Mucosa of gallbladder (tissue), 1 donor: Measurements from ENCODE around the gene RPGRIP1L. TPM values are rescaled to one million over a fixed set of nuclear protein-coding genes. Genes with fewer than 3 reads are reported as not detected.
"Not testable (repeated sequence)": the region's sequence is repeated elsewhere in the genome, so short reads cannot be mapped to it uniquely, and the experiment has no call there.

Experiments used
- DNase-seq: peaks from one replicate; pipeline ENCODE4 v3.0.0-alpha.2; 2020; ENCODE audit warnings: low spot score
- total RNA-seq: library from RNA; stranded (reverse); gene quantifications from one replicate; pipeline ENCODE4 v1.2.1, GENCODE V29; 2021
- donor health status: DM: no; HTN: no; CAD: no.

Gene RPGRIP1L
- total RNA-seq, 1 donor from 2014 or later: 6.9 TPM

DNA sequence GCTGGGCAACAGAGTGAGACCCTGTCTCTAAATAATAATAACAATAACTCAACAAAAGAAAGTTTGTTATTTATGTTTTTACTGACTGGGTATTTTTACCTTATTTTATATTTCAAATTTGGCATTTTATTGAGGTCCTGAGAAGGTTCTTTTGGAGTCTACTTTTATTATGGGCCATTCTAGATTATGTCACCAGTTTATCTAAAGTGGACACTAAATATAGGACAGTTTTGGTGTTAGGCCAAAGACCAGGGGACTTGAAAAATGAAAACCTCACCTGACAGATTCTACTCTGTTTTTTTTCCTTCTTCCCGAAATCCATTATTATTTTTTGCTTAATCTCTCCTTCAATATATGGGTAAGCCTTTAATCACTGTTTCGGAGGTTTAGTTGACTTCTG, 8.4 kb upstream of the RPGRIP1L start:
- DNase-seq: no peak

GRCh38 chr16:53711390-53711789, 7.7 kb upstream of the RPGRIP1L start:
- no peak for DNase-seq

- DNase-seq: no peak
Observed at GRCh38 chr16:53708490-53708889, 4.8 kb upstream of the RPGRIP1L start.

- no peak for DNase-seq
Observed at GRCh38 chr16:53707671-53708070, 4.0 kb upstream of the RPGRIP1L start.

GRCh38 chr16:53704445-53704813, 770 bp upstream of the RPGRIP1L start:
- no peak for DNase-seq

DNA sequence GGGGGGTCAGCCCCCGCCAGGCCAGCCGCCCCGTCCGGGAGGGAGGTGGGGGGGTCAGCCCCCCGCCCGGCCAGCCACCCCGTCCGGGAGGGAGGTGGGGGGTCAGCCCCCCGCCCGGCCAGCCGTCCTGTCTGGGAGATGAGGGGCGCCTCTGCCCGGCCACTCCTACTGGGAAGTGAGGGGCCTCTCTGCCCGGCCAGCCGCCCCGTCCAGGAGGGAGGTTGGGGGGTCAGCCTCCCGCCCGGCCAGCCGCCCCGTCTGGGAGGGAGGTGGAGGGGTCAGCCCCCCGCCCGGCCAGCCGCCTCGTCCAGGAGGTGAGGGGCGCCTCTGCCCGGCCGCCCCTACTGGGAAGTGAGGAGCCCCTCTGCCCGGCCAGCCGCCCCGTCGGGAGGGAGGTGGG, 5.4 kb downstream of the RPGRIP1L start:
- DNase-seq: not testable (repeated sequence)

GRCh38 chr16:53695070-53695469, 8.6 kb downstream of the RPGRIP1L start:
- no peak for DNase-seq

DNA sequence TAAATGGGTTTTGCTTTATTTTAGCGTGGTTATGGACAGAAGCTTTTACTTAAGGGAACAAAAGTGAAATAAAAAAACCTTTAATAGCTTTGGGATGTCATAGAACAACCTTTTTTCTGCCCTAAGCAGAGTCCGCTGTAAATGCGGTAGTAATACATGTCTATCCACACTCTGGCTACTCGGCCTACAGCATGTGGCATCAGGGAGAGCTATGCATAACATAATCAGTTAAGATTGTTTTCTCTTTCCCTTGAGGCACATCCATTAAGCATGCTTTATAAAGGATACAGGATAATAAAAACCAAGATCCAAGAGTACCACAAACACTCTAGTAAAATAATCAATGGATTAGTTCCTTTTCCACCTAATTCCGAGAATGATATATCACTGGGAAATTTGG, 10.3 kb downstream of the RPGRIP1L start:
- DNase-seq: no peak

DNA sequence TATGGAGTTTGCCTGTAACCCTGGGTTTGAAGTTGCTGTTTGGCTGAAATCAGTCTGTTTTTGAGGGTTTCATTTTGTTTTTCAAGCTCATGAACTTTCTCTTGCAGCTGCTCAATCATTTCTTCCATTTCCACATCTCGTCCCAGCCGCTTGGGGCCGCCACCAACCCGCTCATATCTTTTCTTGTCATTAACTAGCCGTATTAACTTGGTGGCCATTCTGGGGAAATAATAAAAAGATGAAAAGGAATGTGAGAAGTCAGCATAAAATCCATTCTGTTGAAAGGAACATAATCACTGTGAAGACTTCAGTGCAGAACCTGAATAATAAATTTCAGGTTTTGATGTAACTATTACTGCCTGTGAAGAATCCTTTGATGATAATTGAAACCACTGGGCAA, 11.5 kb downstream of the RPGRIP1L start:
- DNase-seq: no peak

GRCh38 chr16:53690771-53691170, 12.9 kb downstream of the RPGRIP1L start:
- no peak for DNase-seq

GRCh38 chr16:53689636-53690035, 14.0 kb downstream of the RPGRIP1L start:
- no peak for DNase-seq

DNA sequence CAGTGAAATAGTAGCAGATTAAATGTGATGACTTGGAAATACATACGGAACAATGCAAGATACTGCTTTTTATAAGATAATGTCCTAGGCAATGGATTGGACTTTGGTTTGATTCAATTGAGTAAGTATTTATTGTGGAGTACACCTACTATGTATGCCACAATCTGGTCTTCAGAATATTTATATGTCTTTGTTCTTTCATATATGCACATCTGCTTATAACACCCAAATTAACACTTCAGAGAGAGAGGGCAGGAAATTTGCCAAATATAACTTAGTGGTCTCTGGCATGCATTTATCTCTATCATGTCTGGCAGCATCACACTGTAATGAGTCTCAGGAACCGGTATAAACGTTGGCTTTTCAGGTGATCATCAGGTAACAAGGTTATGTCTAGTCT, 16.9 kb downstream of the RPGRIP1L start:
- no peak for DNase-seq

DNA sequence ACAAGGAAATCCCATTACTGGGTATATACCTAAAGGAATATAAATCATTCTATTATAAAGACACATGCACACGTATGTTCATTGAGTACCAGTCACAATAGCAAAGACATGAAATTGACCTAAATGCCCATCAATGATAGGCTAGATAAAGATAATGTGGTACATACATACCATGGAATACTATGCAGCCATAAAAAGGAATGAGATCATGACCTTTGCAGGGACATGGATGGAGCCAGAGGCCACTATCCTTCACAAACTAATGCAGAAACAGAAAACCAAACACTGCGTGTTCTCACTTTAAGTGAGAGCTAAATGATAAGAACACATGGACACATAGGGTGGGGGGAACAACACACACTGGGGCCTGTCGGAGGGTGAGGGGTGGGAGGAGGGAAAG, 18.3 kb downstream of the RPGRIP1L start:
- DNase-seq: not testable (repeated sequence)

- DNase-seq: no peak
Observed at GRCh38 chr16:53681354-53681753, 22.3 kb downstream of the RPGRIP1L start.

DNA sequence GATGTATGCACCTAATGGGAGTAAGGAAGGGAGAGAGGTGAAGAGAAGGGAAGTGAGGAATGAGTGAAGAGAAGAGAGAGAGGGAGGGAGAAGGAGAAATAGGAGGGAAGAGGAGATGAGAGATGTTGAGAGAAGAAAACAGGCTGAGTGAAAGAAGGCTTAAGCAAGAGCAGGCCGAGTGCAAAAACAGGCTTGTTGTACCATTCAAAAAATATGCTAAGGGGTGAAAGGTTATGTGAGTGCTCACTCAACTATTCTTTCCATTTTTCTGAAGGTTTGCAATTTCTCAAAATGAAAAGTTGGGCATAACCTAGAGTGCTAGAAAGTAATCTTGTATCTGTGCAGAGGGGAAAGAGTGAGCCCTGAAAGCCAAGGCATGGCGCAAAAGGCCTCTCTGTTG, 22.9 kb downstream of the RPGRIP1L start:
- DNase-seq: no peak

DNA sequence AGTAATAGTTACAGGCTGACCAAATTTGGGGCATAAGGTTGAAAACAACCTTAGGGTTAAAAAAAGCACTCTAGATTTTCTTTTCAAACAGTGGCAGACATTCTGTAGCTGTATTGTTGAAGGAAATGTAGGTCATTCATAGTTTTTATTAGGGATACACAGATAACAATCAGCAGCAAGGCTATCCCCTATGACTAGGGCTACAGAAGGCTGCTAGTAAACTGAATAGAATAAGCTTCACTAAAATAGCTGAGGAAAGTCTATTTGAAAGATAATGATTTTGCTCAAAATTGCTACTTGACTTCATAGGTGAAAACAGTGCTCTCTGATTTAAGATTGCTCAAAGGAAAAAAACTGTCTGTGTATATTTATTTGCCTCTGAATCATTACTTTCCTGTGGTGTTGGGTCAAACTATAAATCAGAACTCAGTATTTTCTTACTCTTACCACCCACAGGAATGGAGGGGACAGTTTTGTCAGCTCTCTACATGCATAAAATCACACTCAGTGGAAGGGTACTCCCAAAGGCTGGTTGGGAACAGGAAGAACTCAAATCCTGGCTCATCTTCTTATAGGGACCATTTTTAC, 24.8 kb downstream of the RPGRIP1L start:
- no peak for DNase-seq

- no peak for DNase-seq
Observed at GRCh38 chr16:53678155-53678554, 25.5 kb downstream of the RPGRIP1L start.

GRCh38 chr16:53673189-53673588, 30.5 kb downstream of the RPGRIP1L start:
- DNase-seq: no peak

DNA sequence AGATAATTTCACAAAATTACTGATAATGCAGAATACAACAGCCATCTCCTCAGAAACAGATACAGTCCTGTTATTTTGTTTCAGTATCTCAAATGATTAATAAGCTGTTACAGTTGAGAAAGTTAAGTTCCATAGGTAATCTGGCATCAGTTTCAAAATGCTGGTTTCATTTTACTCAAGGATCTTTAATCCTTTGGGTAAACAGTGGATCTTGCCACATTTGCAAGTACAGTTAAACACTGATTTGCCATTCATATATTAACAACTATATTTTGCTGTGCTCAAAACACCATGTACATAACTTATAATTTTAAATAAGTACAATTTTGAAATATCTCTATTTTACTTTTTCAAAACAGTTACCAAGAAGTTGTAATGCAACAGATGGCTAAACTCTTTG, 31.2 kb downstream of the RPGRIP1L start:
- DNase-seq: no peak

GRCh38 chr16:53668869-53669268, 34.8 kb downstream of the RPGRIP1L start:
- DNase-seq: no peak

DNA sequence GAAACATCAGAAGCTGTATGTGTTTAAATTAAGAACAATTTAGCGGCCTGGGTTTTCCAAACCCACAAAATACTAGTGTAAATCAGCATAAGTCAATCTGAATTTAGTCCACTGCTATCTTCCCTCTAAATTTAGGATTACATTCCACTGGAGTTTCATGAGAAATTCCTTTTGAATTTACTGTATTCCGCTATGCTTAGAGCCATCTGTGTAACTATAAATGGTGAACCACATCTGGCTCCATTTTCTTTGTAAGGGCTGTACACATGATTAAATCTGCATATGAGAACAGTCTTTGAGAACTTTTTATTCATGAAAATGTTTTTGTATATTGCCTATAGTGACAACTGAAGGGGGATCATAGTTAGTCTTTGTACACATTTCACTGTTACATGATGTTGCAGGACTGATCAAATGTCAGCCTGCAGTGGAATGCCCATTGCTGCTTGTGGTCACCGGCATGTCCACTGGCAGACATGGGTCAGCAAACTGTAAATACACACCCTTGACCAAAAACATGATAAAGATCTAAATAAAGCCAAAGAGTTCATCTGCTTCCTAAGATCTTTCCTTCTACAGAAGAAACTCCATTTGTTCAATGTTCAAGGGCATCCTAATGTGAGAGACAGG, 36.8 kb downstream of the RPGRIP1L start:
- no peak for DNase-seq

GRCh38 chr16:53664724-53665345, 38.8 kb downstream of the RPGRIP1L start:
- no peak for DNase-seq

GRCh38 chr16:53662072-53662471, 41.6 kb downstream of the RPGRIP1L start:
- no peak for DNase-seq

DNA sequence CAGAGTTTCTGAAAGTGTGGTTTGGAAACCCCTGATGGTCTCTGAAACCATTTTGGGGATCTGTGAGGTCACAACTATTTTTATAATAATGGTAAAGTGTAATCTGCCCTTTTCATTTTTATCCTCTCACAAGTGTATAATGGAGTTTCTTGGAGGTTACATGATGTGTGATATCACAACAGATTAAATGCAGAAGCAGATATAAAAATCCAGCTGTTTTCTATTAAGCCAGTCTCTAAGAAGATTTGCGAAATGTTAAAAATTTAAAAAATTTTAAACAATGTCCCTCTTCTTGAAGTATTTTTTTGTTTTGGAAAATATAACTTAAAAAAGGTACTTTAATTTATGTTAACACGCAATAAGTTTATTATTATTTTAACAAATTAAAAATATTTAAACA, 48.7 kb downstream of the RPGRIP1L start:
- DNase-seq: no peak
